GM21515 (cell line): Measurements from ENCODE around the gene CDC14C.

ENCODE experiments used
- ATAC-seq: cut with Tn5 transposase; IDR thresholded peaks from one replicate; pipeline ENCODE4 v1.9.1; 2021; ENCODE audit not compliant: unreplicated experiment

The CDC14C gene

DNA sequence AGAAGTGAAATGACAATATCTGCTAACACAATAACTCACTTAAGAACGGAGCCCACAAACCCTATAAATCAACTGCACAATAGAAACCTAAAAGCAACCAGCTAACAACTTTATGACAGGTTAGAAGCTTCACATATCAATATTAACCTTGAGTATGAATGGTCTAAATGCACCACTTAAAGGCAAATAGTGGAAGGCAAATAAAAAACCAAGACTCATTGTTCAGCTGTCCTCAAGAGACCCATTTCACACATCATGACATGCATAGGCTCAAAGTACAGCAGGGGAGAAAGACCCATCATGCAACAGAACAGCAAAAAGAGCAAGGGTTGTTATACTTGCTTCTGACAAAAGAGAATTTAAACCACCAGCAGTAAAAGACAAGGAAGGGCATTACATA, 46.8 kb downstream of the CDC14C start:
- no peak for ATAC-seq

DNA sequence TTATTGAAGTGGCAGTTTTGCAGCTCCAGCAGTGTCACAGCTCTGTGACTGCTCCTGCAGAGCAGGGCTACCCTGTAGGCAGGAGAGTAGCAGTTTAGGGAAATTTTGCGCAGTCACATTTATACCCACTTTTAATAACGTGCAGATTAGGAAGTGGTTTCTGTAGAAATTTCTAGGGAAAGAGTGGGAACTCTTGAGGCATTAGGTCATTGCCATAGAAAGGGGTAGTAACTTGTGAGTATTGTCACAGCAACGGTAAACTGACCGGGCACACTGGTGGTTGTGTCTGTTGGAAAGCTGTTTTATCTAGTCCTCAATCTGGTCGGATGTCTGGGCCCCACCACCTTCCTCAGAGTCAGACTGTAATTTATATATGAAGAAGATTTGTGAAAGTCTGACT, 51.9 kb downstream of the CDC14C start:
- ATAC-seq: no peak

DNA sequence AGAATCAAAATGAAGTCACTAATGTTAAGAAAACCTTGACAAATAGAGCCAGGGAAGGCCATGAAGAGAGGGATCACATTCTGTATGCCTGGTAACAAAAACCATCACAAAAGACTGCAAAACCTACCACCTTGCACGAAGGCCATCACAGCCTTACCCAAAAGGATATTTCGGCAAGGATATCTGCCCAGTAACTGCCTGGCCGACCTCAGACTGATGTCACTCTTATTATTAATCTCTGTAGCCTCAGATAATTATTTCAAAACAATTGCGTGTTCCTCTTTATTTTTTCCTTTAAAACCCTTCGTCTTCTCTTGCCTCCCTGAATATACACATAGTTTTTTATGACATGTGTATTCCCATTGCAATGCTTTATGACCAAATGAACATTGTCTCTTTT, 52.5 kb downstream of the CDC14C start:
- ATAC-seq: no peak
